ENCODE data around the gene ADAMTSL1.
A peak's percentile ranks its signal among the peaks of the same experiment; 100 is the strongest.

ADAMTSL1 gene

DNA sequence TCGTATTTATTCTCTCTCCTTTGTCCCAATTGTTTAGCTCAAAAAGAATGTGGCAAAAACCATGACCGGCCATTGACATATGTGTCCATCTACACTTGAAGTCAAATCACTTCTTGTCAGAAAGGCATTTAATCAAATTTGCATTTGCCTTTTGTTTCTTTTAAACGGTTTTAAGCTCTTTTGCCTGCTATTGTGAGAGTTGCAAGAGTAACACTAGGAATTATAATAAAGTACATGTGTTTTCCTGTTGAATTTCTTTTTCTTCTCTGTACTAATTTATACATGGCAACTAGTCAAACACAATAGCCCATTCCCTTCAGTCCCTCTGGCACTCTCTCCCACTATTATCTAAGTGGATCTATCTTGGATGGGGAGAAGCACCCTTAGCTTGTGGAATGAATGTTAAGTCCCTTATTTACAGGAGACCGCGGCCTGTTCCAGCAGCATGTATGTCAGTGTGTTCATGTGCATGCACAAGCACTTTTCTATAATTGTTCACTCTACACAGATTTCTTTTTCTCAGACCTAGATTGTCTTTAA lies 3.2 kb downstream of the ADAMTSL1 start:
- no peak for DNase-seq (ENCODE audit: low read depth)
- no peak overlapping the region for H3K4me3 ChIP-seq (ENCODE audit: low read depth, low read length)
- TF ChIP-seq, protein P1, sequence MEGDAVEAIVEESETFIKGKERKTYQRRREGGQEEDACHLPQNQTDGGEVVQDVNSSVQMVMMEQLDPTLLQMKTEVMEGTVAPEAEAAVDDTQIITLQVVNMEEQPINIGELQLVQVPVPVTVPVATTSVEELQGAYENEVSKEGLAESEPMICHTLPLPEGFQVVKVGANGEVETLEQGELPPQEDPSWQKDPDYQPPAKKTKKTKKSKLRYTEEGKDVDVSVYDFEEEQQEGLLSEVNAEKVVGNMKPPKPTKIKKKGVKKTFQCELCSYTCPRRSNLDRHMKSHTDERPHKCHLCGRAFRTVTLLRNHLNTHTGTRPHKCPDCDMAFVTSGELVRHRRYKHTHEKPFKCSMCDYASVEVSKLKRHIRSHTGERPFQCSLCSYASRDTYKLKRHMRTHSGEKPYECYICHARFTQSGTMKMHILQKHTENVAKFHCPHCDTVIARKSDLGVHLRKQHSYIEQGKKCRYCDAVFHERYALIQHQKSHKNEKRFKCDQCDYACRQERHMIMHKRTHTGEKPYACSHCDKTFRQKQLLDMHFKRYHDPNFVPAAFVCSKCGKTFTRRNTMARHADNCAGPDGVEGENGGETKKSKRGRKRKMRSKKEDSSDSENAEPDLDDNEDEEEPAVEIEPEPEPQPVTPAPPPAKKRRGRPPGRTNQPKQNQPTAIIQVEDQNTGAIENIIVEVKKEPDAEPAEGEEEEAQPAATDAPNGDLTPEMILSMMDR (conservative IDR thresholded peaks at IDR 0.05; ENCODE audit: low read depth, low read length): no peak

DNA sequence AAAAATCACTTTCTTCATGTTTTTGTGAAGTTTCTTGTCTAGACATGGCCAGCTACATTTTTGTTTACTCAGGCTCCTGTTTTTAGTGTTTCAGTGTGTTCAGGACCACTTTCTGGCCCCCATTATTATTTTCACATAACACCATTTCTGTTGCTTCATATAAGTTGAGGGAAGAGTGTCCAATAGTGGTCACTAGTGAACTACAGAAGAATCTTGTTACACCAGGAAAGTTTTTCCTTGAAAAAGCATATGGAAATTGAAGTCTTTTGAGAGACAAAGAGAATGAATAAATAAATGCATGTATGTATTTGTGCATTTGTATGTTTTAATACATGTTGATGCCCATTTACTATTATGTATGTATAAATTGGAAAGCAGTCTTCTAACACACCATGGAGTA lies 3.8 kb downstream of the ADAMTSL1 start:
- TF ChIP-seq, protein P1 (conservative IDR thresholded peaks at IDR 0.05; ENCODE audit: low read depth, low read length): peak; percentile 23
- H3K4me3 ChIP-seq (ENCODE audit: low read depth, low read length): no peak overlapping the region
- DNase-seq (ENCODE audit: low read depth): no peak

DNA sequence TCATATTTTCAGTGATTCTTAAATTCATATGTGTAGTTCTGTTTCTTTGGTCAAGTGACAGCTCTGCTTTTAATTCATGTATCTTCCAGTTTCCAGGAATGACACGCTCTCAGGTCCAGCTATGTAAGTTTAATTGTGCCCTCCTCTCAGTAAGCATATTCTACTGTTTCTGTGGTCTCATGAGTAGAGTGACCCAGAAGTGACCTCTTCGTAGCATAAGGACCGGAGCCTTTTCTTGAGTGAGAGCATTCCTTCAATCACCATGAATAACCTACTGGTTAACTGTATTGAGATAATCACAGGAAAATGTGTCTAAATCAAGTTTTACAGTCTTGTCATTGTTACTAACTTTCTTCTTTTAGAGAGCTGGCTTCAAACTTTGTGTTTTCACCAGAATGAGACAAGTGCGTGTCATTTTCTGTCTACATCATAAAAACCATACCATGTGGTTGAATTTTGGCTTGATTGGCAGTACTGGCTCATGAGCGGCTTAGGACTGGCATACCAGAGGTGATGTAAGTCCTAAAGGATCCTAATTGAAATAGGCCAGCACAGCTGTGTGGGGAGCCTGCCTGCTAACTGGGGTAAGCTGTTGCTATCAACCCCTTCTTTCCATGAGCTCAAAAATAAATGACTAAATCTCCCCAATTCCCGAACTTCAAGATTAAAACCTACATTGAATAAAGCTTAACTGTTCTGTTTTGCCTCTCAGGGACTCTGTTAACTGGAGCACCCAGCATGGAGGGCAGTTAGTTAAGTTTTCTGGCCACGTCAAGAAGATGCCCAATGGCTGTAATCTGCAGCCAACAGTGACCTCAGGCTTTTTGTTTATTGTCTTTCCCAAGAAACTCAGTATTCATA lies 4.8 kb downstream of the ADAMTSL1 start:
- TF ChIP-seq, protein P1 (conservative IDR thresholded peaks at IDR 0.05; ENCODE audit: low read depth, low read length): no peak
- no peak for DNase-seq (ENCODE audit: low read depth)
- no peak overlapping the region for H3K4me3 ChIP-seq (ENCODE audit: low read depth, low read length)

DNA sequence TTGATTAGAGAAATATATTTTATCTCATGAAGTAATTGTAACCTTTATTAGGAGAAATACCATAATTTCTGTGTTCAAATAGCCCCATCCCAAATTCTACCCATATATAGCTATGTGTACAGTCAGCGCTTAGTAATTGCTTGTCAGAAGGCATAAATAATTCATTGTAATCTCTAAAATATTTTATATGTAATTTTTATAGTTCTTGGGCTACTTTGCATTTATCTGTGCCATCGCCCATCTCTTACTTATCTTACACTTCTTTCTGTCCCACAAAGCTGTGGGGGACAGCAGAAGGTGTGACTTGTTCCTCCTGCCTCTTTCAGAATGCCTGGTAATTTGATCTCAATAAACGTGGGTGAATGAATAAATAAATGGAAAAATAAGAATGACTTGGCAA lies 5.5 kb downstream of the ADAMTSL1 start:
- TF ChIP-seq, protein P1 (conservative IDR thresholded peaks at IDR 0.05; ENCODE audit: low read depth, low read length): no peak
- no peak for DNase-seq (ENCODE audit: low read depth)
- no peak overlapping the region for H3K4me3 ChIP-seq (ENCODE audit: low read depth, low read length)

GRCh38 chr9:18480662-18481093 lies 6.7 kb downstream of the ADAMTSL1 start:
- DNase-seq (ENCODE audit: low read depth): no peak
- TF ChIP-seq, protein P1 (conservative IDR thresholded peaks at IDR 0.05; ENCODE audit: low read depth, low read length): no peak
- no peak overlapping the region for H3K4me3 ChIP-seq (ENCODE audit: low read depth, low read length)

- H3K4me3 ChIP-seq (ENCODE audit: low read depth, low read length): no peak overlapping the region
- DNase-seq (ENCODE audit: low read depth): no peak
- TF ChIP-seq, protein P1 (conservative IDR thresholded peaks at IDR 0.05; ENCODE audit: low read depth, low read length): no peak
Observed at GRCh38 chr9:18482371-18482770, 8.4 kb downstream of the ADAMTSL1 start.
